NCI-H1417 (cell line): ENCODE results near the gene NPIPA2.
"Not testable (repeated sequence)": the region's sequence is repeated elsewhere in the genome, so short reads cannot be mapped to it uniquely, and the experiment has no call there.

Source experiments
- DNase-seq, 3 experiments: peaks; one replicate each; lab custom pipeline; 2025; lab: John Stamatoyannopoulos, UW

The NPIPA2 gene

DNA sequence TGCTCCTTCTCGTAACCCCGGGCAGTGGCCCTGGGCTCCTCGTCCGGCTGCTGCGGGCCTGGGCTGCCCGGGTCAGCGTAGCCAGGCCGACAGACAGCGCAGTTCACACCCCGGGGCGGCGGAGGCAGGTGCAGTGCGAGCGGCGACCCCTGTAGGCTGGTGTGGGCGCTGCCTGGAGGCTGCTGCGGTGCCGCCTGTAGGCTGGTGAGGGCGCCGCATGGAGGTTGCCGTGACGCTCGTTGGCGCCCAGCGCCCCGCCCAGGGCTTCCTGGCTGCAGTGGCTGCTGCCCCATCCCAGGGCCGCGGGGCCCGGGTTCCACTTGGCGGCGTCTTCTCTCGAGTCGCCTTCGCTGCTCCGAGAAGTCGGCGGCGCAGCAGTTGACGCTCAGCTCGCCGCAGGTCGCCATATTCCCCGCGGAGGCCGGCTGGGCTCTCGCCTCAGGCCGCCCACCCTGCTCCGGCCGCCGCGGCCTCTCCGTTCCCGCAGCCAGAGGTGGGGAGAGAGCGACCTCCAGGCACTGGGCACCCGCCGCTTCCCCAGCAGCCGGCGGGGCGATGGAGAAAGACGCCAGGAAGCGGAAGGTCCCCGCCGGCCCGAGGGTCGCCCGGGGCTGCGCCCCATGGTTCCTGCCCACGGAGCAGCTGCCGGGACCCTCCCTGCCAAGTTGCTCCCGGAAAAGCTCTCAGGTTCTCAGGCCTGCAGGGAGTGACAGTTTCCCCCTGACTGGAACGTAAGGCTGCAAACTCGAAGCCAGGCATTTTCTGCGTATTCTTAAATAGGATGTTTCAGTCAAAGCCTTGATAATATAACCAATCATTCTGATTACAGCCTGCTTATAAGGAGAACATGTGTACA lies at the start of gene NPIPA2:
Gene NPIPA2 (plus strand): TSS at position 261 of the 856 bp plus-strand sequence. CDS start 5,533 bp downstream, outside the sequence.
- DNase-seq, result not testable (repeated sequence)

DNA sequence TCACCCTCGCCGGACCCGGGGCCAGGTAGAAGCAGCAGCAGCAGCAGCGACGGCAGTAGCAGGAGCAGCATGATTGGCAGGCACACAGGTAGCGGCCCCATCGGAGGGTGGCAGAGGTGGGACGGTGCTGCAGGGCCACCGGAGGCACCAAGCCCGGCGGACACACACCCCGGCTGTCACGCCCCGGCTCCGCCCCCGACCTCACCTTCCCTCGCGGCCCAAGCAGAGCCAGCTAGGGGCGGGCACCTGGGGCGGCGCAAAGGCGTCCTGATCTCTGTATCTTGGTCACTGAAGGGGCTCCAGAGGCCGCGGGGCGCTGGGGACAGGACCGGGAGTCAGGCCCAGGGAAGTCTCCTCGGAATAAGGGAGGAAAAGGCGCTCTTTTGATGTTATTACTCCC lies 48.2 kb upstream of the NPIPA2 start, which contains the start of gene PLA2G10:
Gene PLA2G10 (minus strand): TSS at position 180 of the 400 bp plus-strand sequence. CDS start 79 bp downstream, at position 101.
- not testable (repeated sequence) for DNase-seq

DNA sequence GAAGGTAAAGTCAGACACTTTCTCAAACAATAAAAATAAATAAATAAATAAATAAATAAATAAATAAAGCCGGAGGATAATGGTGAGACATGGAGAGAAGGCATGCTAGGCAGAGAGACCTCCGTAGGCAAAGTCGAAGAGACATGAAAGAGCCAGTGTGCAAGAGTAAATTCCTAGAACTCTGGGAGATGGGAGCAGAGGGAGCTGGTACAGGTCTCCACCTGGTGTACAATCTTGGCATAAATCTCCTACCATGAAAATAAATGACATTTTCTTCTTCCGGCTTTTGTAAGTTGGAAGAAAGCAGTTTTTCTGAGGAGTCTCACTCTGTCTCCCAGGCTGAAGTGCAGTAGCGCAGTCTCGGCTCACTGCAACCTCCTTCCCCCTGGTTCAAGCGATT lies 40.5 kb upstream of the NPIPA2 start:
- not testable (repeated sequence) for DNase-seq

DNA sequence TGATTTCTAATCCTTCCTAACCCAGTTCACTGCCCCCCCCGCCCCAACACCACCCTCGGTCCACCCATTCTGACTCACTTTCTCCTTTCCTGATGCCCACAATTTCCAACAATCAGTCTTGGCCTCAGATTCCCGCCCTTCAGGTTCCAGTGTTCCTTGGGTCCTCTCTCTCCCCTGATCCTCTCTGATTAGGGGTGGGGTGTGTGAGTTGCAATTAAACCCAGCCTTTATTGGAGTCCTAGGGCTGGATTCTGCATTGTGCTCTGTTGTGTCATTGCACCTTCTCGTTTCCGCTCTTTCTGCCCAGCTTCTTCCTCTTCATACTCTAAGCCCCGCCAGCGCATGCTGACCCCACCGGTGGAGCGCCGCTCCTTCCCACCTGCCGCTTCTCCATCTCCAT lies 39.7 kb upstream of the NPIPA2 start:
- not testable (repeated sequence) for DNase-seq

DNA sequence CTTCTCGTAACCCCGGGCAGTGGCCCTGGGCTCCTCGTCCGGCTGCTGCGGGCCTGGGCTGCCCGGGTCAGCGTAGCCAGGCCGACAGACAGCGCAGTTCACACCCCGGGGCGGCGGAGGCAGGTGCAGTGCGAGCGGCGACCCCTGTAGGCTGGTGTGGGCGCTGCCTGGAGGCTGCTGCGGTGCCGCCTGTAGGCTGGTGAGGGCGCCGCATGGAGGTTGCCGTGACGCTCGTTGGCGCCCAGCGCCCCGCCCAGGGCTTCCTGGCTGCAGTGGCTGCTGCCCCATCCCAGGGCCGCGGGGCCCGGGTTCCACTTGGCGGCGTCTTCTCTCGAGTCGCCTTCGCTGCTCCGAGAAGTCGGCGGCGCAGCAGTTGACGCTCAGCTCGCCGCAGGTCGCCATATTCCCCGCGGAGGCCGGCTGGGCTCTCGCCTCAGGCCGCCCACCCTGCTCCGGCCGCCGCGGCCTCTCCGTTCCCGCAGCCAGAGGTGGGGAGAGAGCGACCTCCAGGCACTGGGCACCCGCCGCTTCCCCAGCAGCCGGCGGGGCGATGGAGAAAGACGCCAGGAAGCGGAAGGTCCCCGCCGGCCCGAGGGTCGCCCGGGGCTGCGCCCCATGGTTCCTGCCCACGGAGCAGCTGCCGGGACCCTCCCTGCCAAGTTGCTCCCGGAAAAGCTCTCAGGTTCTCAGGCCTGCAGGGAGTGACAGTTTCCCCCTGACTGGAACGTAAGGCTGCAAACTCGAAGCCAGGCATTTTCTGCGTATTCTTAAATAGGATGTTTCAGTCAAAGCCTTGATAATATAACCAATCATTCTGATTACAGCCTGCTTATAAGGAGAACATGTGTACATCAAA lies 38.9 kb upstream of the NPIPA2 start, which contains the start of gene NPIPA3:
Gene NPIPA3 (plus strand): TSS at position 256 of the 856 bp plus-strand sequence. CDS start 5,533 bp downstream, outside the sequence.
- not testable (repeated sequence) for DNase-seq

DNA sequence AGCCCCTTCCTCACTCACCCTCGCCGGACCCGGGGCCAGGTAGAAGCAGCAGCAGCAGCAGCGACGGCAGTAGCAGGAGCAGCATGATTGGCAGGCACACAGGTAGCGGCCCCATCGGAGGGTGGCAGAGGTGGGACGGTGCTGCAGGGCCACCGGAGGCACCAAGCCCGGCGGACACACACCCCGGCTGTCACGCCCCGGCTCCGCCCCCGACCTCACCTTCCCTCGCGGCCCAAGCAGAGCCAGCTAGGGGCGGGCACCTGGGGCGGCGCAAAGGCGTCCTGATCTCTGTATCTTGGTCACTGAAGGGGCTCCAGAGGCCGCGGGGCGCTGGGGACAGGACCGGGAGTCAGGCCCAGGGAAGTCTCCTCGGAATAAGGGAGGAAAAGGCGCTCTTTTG lies 9.1 kb upstream of the NPIPA2 start:
- not testable (repeated sequence) for DNase-seq

DNA sequence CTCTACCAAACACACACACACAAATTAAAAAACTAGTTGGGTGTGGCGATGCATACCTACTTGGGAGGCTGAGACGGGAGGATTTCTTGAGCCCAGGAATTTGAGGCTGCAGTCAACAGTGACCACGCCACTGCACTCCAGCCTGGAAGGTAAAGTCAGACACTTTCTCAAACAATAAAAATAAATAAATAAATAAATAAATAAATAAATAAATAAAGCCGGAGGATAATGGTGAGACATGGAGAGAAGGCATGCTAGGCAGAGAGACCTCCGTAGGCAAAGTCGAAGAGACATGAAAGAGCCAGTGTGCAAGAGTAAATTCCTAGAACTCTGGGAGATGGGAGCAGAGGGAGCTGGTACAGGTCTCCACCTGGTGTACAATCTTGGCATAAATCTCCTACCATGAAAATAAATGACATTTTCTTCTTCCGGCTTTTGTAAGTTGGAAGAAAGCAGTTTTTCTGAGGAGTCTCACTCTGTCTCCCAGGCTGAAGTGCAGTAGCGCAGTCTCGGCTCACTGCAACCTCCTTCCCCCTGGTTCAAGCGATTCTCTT lies 1.4 kb upstream of the NPIPA2 start:
- not testable (repeated sequence) for DNase-seq

DNA sequence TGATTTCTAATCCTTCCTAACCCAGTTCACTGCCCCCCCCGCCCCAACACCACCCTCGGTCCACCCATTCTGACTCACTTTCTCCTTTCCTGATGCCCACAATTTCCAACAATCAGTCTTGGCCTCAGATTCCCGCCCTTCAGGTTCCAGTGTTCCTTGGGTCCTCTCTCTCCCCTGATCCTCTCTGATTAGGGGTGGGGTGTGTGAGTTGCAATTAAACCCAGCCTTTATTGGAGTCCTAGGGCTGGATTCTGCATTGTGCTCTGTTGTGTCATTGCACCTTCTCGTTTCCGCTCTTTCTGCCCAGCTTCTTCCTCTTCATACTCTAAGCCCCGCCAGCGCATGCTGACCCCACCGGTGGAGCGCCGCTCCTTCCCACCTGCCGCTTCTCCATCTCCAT lies 539 bp upstream of the NPIPA2 start:
- DNase-seq, result not testable (repeated sequence)

DNA sequence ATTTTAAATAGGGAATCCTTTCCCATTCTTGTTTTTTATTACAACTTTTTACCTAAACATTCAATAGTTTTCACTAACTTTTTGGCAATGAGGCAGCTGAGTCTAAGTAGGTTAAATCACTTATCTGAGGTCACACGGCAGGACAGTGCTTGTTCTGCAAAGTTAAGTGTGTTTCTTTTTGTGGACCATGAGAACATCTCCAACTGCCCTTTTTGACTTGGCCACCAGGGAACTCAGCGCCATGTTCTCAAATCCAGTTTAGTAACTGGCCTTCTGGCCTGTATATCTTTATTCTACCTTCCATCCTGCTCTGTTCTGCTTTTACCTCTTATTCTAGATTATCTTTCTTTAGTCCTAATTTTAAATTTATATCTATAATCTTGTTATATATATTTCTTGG lies 31.3 kb downstream of the NPIPA2 start:
- not testable (repeated sequence) for DNase-seq

DNA sequence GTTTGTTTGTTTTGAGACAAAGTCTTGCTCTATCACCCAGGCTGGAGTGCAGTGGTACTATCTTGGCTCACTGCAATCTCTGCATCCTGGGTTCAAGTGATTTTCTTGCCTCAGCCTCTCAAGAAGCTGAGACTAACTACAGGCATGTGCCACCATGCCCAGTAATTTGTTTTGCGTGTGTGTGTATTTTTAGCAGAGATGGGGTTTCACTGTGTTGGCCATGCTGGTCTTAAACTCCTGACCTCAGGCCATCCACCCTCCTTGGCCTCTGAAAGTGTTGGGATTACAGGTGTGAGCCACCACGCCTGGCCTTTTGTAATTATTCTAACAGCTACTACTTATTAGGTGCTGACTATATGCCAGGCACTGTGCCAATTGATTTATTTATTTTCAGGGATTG lies 33.3 kb downstream of the NPIPA2 start:
- DNase-seq, result not testable (repeated sequence)

DNA sequence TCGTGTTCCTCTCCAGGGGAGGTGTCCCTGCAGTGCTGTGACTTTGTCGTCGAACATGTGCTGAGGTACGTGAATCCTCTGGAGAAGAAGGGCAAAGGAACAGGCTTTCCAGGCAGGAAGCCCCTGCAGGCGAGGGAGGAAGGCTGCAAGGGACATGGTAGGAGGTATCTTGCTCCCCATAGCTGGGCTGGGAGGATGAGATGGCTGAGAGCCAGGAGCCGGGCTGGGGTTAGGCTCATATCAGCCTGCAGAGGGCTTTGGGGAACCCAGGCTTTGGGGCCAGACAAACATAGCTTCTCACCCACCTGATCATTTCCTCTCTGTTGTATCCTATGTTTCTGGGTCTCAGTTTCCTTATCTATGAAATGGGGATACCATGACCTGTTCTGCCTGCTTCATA lies 34.4 kb downstream of the NPIPA2 start:
- not testable (repeated sequence) for DNase-seq

DNA sequence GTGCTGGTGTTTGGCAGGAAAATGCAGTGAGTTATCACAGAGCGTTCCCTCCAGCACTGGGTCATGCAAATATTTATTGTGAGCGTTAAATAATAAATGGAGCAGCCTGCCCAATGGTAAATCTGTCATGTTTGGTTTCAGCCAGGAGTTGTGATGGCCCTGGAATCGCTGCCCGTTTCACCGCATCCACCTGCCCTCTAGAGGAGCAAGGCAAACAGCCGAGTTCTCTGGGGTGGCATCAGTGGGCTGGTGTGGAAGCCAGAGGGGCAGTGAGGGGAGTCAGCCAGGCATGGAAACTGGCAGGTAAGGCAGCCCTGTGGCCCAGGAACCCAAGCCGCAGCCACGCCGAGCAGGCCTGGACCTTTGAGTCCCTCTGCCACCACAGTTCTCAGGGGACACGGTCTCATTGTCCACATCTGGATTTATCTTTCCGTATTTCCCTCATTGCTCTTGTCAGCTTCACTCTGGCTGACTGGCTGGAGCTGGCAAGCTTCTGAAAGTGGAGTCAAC lies 37.1 kb downstream of the NPIPA2 start:
- not testable (repeated sequence) for DNase-seq

DNA sequence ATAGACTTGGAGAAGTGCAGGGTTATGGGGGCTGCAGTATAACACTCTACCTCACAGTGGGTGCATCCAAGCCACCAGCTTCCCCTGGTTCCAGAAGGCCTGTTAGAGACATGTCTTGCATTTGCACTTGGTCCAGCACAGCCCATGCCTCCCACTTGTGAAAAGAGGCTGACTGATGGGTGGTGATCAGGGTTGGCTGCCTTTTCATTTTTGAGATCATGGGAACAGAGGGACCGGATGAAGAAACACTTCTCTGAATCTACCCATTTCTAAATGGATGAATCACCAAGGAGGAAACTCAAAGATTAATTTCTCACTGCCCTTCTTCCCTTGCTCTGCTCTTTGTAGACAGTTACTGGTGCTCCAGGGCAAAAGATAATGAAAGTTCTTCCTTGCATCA lies 43.8 kb downstream of the NPIPA2 start:
- not testable (repeated sequence) for DNase-seq

DNA sequence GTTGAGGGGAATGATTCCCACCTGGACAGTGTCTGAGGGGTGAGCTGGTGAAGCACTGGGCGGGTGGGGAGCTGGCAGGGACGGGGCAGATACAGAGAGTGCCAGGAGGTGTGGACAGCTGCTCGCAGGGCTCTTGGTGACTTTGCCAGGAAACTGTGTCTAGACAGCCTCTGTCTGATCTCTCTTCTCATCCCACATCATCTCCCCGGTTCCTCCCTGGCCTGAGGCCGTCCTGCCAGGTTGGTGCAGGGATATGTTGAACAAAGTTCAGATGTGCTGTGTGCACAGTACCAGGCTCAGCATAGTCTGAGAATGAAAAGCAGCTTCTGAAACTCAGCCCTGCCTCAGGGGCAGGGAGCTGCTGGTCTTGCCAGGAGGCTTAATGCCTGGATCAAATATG lies 47.2 kb downstream of the NPIPA2 start:
- DNase-seq, result not testable (repeated sequence)

DNA sequence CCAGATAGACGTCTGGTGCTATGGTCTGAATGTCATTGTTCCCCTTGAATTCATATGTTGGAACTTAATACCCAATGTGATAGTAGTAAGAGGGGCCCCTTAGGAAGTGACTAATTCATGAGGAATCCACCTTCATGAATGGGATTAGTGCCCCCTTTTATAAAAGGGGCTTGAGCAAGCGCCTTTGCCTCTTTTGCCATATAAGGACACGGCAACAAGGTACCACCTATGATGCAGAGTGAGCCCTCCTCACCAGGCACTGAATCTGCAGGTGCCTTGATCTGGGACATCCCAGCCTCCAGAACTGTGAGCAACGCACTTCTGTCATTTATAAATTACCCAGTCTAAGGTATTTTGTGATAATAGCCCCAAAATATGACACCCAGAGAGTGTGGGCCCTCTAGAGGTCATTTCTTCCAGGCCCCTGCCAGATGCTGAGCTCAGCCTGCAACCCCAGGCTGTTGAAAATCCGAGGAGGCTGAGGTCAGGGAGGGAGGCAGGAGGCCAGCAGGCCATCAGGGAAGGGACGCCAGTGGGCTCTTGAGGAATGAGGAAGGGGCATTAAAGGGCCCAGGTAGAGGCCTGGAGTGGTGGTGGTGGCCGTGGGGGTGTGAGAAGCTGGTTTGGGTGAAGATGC lies 48.1 kb downstream of the NPIPA2 start:
- DNase-seq, result not testable (repeated sequence)

DNA sequence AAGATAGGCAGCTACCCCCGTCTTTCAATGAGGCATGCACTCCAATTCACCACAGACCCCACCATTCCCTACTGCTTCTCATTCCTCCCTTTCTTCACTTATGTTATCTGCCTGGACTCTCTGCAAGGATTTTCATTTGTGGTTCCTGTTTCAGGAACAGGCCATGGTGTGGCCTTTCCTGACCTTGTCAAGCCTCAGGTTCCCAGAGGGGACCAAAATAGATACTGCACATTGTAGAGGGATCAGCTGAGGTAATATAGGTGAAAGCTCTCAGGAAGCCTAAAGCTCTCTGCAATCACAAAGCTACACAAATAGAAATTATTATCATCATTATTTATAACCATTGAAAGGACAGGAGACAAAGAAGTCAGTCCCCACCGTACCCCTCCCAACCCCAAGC lies 50.6 kb downstream of the NPIPA2 start:
- DNase-seq, result not testable (repeated sequence)

DNA sequence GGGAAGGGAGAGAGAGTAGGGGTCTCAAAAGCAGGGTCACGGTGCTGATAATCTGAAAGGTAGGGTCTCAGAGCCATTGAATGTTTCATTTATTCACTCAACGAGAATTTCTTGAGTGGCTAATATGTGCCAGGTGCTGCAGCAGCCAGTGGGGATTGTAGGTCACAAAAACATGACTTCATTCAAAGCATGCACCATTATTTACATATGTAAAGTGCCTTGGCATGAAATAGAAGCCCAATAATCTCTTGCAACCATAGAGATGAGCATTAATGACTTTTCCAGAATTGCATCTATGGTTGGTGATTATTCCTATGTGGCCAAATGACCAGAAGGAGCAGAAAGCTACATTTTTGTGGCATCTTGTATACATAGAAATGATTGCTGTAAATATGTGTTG lies 55.2 kb downstream of the NPIPA2 start:
- not testable (repeated sequence) for DNase-seq

DNA sequence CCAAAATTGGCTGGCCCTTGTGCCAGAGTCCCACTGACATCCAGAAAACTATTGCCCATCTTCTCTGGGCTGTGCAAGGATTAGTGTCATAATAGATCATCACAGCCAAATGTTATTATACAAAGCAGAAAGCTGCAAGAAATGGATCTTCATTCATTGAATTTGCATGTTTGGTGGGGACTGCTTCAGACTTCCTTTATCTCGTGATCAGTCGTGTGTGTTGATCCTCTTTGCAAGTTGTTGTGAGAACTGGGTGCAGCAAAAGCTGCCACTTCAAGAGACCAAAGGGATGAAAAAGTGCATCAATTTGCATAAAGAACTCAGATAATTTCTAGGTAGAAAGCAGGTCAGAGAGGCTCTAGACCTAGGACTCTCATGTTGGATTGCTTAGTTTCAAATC lies 61.2 kb downstream of the NPIPA2 start:
- DNase-seq, result not testable (repeated sequence)

DNA sequence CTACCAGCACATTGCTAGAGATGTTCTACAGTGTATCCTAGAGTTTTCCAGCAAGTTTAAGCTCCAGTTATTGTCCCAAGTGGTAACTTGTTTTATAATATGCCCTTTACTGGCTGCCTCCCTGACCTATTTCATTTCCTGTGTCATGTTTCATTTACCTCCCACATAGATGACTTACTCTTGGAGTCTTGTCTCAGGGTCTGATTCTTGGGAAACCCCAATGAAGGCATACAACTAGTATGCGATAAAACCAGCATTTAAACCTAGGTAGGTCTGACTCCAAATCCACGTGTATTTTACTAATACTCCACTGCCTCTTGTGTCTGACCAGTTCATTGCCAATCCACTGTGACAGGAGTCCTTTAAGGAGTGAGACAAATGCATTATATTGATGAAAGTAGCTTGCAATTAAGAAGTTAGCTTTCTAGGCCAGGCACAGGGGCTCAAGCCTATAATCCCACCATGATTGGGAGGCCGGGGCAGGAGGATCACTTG lies 64.9 kb downstream of the NPIPA2 start:
- not testable (repeated sequence) for DNase-seq

DNA sequence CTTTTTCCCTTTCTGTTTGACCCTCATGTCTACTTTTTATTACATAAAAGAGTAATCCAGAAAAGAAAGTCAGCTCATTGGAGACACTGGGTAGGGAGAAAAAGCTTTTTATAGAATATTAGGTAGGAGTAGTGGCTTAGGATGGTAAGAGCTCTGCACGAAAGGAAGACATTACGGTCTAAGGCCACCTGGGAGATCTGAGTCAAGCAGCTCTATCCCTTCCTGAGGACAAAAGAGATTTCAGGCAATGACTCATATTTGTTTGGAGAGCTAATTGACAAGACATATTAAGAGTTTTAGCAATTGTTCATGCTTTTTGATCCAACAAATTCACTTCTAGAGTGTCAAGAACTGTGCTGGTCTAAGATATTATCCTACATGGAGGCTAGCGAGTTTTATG lies 71.6 kb downstream of the NPIPA2 start:
- not testable (repeated sequence) for DNase-seq
